ENCODE results near the gene DLGAP1. TPM values are rescaled to one million over a fixed set of nuclear protein-coding genes. Genes with fewer than 3 reads are reported as not detected.

The DLGAP1 gene
- total RNA-seq, 6 experiments from 2014 or later = 0.09 to 0.31 (median 0.18) TPM; not detected in 2

DNA sequence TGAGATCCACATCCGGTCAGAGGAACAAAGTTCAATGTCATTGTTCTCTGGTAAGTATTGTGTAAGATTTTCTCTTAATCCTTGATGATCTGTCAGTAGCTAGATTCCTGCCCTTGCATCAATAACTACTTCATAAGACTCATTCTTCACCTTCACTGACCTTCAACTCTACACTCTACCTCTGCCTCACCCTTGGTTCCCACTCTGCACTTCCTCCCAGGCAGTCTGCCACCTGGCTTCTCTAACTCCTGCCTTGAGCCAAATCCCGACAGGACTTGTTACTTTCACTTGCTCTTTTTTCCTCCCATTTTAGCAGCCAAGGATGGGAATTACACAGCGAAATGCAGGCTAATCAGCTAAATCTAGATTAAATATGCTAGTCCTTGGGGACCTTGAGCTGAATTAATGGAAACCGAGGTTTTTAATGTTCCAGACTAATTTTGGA, 190.7 kb downstream of the DLGAP1 start:
- Histone ChIP-seq H3K36me3 (no peaks in the 10 kb centered on the region), H3K4me3 (no peak overlapping the region), H3K9me3 (no peaks in the 10 kb centered on the region), H3K27me3 (no peaks in the 10 kb centered on the region), H3K27ac (no peak overlapping the region), H3K4me1 (no peaks in the 10 kb centered on the region)
- DNase-seq (no peak), ATAC-seq (peak in 2 of 4 donors; percentile 12 to 23)
- no peak for TF ChIP-seq POLR2A (IDR thresholded peaks at IDR 0.05)
- TF ChIP-seq, protein P1, sequence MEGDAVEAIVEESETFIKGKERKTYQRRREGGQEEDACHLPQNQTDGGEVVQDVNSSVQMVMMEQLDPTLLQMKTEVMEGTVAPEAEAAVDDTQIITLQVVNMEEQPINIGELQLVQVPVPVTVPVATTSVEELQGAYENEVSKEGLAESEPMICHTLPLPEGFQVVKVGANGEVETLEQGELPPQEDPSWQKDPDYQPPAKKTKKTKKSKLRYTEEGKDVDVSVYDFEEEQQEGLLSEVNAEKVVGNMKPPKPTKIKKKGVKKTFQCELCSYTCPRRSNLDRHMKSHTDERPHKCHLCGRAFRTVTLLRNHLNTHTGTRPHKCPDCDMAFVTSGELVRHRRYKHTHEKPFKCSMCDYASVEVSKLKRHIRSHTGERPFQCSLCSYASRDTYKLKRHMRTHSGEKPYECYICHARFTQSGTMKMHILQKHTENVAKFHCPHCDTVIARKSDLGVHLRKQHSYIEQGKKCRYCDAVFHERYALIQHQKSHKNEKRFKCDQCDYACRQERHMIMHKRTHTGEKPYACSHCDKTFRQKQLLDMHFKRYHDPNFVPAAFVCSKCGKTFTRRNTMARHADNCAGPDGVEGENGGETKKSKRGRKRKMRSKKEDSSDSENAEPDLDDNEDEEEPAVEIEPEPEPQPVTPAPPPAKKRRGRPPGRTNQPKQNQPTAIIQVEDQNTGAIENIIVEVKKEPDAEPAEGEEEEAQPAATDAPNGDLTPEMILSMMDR (IDR thresholded peaks at IDR 0.05) = no peak
- intact Hi-C loops (cut with DNase I) = no loop called here
- 35% methylated on average over 4 of the region's 4 CpGs for WGBS (ENCODE audit: insufficient coverage, low coverage, low lambda C conversion rate, missing lambda C conversion rate)

DNA sequence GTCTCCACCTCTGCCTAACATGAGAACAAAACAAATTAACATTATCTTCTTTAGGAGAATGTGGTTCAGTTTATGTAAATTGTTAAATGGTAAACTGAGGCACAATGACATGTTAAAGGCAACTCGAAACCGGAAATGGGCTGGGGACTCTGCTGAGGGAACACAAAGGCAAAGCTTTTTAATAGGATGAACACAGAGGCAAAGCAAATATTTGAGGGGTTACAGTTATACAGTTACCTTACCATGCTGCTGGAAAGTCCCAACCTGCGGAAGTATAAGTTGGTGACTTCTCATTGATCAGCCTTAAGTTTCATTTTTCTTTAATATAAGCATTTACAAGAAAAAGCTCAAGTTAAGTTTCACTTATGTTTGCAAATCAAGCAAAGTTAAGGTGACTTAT, 195.0 kb downstream of the DLGAP1 start:
- TF ChIP-seq POLR2A (IDR thresholded peaks at IDR 0.05) = no peak
- TF ChIP-seq, protein P1 (IDR thresholded peaks at IDR 0.05) = no peak
- H3K4me1 ChIP-seq = no peaks in the 10 kb centered on the region
- no peak overlapping the region for H3K27ac ChIP-seq
- no peaks in the 10 kb centered on the region for H3K36me3 ChIP-seq
- H3K27me3 ChIP-seq = no peaks in the 10 kb centered on the region
- no peak overlapping the region for H3K4me3 ChIP-seq
- DNase-seq (no peak), ATAC-seq (no peak)
- intact Hi-C loops (cut with DNase I) = no loop called here
- WGBS (ENCODE audit: insufficient coverage, low coverage, low lambda C conversion rate, missing lambda C conversion rate) = 62% methylated on average over 3 of the region's 3 CpGs
- H3K9me3 ChIP-seq = no peaks in the 10 kb centered on the region

DNA sequence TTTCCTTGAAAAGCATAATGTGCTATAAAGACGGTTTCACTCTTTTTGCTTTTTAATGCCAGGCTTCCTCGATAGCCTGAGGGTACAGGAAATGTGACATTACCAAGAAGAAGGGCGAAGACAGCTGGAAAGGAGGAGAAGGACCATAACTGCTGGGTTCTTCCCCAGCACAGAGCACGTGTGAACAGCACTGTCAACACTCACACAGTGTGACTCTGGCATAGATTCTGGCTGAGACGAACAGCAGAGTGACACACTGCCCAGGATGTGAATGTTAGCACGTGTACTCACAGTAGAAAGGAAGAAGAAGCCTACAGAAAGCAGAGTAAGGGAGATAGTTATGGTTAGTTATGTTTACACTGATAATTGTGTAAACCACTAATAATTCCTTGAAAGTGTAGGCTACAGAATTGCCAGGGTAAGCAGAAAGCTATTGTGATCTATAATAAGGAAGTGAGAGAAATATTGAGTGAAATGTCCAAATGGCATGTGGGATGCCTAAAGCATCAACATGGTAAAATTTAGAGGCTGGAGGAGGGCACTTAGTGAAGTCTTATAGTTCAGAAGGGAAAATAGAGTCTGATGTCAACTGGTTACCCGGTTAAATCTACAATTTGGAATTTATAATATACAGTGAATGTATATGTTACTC, 198.2 kb downstream of the DLGAP1 start:
- intact Hi-C loops (cut with DNase I) = no loop called here
- ATAC-seq (no peak), DNase-seq (no peak)
- H3K36me3 ChIP-seq = no peaks in the 10 kb centered on the region
- no peaks in the 10 kb centered on the region for H3K9me3 ChIP-seq
- H3K27ac ChIP-seq = no peak overlapping the region
- TF ChIP-seq, protein P1 (IDR thresholded peaks at IDR 0.05) = no peak
- no peaks in the 10 kb centered on the region for H3K27me3 ChIP-seq
- H3K4me3 ChIP-seq = no peak overlapping the region
- WGBS (ENCODE audit: insufficient coverage, low coverage, low lambda C conversion rate, missing lambda C conversion rate) = 49% methylated on average over 7 of the region's 7 CpGs
- H3K4me1 ChIP-seq = no peaks in the 10 kb centered on the region

DNA sequence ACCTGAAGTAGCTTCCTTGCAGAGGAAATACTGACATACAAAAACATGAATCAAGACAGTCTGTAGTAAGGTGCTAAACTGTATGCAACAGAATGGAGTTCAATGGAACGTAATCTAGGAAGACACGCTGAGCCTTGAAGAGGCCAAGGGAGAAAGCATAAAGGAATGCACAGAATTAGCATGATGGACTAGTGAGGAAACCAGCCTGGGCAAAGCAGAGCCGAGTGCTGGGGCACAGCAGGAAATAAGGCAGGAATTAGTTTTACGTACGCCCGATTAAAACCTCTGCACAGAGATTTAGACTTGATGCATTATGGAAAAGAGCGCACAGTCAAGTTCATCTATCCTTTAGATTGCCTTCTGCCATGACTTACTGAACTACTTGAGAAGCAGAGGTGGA, 200.3 kb downstream of the DLGAP1 start:
- no peak for DNase-seq
- TF ChIP-seq, protein P1 (IDR thresholded peaks at IDR 0.05) = no peak
- TF ChIP-seq POLR2A (IDR thresholded peaks at IDR 0.05) = no peak
- WGBS (ENCODE audit: insufficient coverage, low coverage, low lambda C conversion rate, missing lambda C conversion rate) = 60% methylated on average over 7 of the region's 7 CpGs

More for the DNA sequence above, 200.3 kb downstream of the DLGAP1 start:
- no peak for ATAC-seq
- intact Hi-C loops (cut with DNase I) = no loop called here
- H3K27ac ChIP-seq = no peak overlapping the region
- H3K4me3 ChIP-seq = no peak overlapping the region
- no peaks in the 10 kb centered on the region for H3K4me1 ChIP-seq
- no peaks in the 10 kb centered on the region for H3K36me3 ChIP-seq
- H3K27me3 ChIP-seq = no peaks in the 10 kb centered on the region
- H3K9me3 ChIP-seq = no peaks in the 10 kb centered on the region

Measured in right lobe of liver (tissue), 6 donors.